Hematopoietic multipotent progenitor cell treated with erythropoietin and hydrocortisone succinate and interleukin-3 and kit ligand, for 8 days (in vitro differentiated cells): ENCODE measurements around the gene SLC39A1.
A peak's percentile ranks its signal among the peaks of the same experiment; 100 is the strongest.

Experiments
- DNase-seq: peaks from one replicate; pipeline ENCODE4 v3.0.0-alpha.2; 2015

The SLC39A1 gene

GRCh38 chr1:153973525-153973924 lies 10.2 kb upstream of the SLC39A1 start:
- DNase-seq = no peak

- no peak for DNase-seq
Measured at GRCh38 chr1:153973071-153973470, 9.7 kb upstream of the SLC39A1 start.

- no peak for DNase-seq
Measured at GRCh38 chr1:153970346-153970745, 7.0 kb upstream of the SLC39A1 start.

GRCh38 chr1:153968972-153969371 lies 5.6 kb upstream of the SLC39A1 start:
- no peak for DNase-seq

- peak; percentile 19 for DNase-seq
Measured at GRCh38 chr1:153968408-153968807, 5.1 kb upstream of the SLC39A1 start.

GRCh38 chr1:153968000-153968363 lies 4.6 kb upstream of the SLC39A1 start:
- no peak for DNase-seq

GRCh38 chr1:153967107-153967999 lies 4.0 kb upstream of the SLC39A1 start, which contains the start of gene CREB3L4:
Gene CREB3L4, plus strand, starts transcription at chr1:153967902. Its CDS starts 624 bp downstream, at chr1:153968526.
- peak; percentile 99 for DNase-seq

- DNase-seq = no peak
Measured at GRCh38 chr1:153963850-153964331, 554 bp upstream of the SLC39A1 start.

- no peak for DNase-seq
Measured at GRCh38 chr1:153962088-153963029, 978 bp downstream of the SLC39A1 start.

GRCh38 chr1:153961421-153961820 lies 1.9 kb downstream of the SLC39A1 start:
- no peak for DNase-seq

- no peak for DNase-seq
Measured at GRCh38 chr1:153960206-153960605, 3.1 kb downstream of the SLC39A1 start.

GRCh38 chr1:153959454-153959853 lies 3.9 kb downstream of the SLC39A1 start:
- DNase-seq = peak; percentile 35

GRCh38 chr1:153958961-153959260 lies 4.4 kb downstream of the SLC39A1 start:
- no peak for DNase-seq

- DNase-seq = peak; percentile 98
Measured at GRCh38 chr1:153958111-153958960, 5.0 kb downstream of the SLC39A1 start, which contains the start of gene CRTC2. Gene CRTC2, minus strand, starts transcription at chr1:153958612. Its CDS starts 115 bp downstream, at chr1:153958497.

GRCh38 chr1:153957744-153958110 lies 5.6 kb downstream of the SLC39A1 start:
- DNase-seq = no peak

GRCh38 chr1:153956997-153957715 lies 6.2 kb downstream of the SLC39A1 start:
- no peak for DNase-seq

GRCh38 chr1:153954826-153955225 lies 8.5 kb downstream of the SLC39A1 start:
- DNase-seq = no peak

GRCh38 chr1:153953859-153954365 lies 9.4 kb downstream of the SLC39A1 start:
- no peak for DNase-seq

GRCh38 chr1:153951801-153952200 lies 11.5 kb downstream of the SLC39A1 start:
- DNase-seq = no peak

GRCh38 chr1:153951183-153951582 lies 12.2 kb downstream of the SLC39A1 start:
- no peak for DNase-seq

- peak; percentile 84 for DNase-seq
Measured at GRCh38 chr1:153946622-153947241, 16.6 kb downstream of the SLC39A1 start, which contains the start of gene DENND4B. Gene DENND4B, minus strand, starts transcription at chr1:153946718. Its CDS starts 2,344 bp downstream, at chr1:153944374.
